ENCODE measurements around the gene KHDC4. TPM values are rescaled to one million over a fixed set of nuclear protein-coding genes. Genes with fewer than 3 reads are reported as not detected.

Gene KHDC4
- total RNA-seq, 1 donor from 2014 or later = 48.2 TPM

DNA sequence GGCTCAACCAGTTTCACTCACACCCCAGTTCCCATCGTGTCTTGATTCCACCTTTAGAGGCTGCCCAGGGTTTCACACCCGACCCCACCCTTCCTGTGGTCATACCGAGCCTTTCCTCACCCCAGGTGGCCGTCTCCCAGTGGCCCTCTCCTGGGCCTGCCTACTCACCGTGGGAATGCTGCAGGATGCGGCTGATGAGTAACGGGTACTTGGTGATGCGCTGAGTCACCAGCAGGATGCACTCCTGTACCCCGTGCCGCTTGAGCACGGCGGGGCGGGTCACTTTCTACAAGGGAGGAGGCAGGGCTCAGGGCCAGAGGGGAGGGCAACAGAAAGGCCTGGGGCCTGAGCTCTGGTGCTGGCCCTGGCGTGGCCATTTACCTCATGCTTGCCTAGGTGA, 27.7 kb upstream of the KHDC4 start:
- Histone ChIP-seq H3K9me3 (ENCODE audit: insufficient read depth, low read depth, low read length) (no peaks in the 10 kb centered on the region), H2AFZ (ENCODE audit: low read depth, low read length) (no peak overlapping the region), H3K4me1 (ENCODE audit: insufficient read depth, low read length) (peaks cover 27% of the 10 kb centered on the region), H3K79me2 (ENCODE audit: insufficient read depth, low read length) (peaks cover 59% of the 10 kb centered on the region), H3K4me3 (ENCODE audit: insufficient read depth, low read depth, low read length) (no peak overlapping the region), H3K9ac (ENCODE audit: low read length) (peak overlapping the region; percentile 79), H4K20me1 (ENCODE audit: insufficient read depth, low read length) (peaks cover 60% of the 10 kb centered on the region), H3K27ac (ENCODE audit: low read depth, low read length) (peak overlapping the region; percentile 95), H3K36me3 (ENCODE audit: insufficient read depth, low read length) (peaks cover 70% of the 10 kb centered on the region), H3K4me2 (ENCODE audit: low read length) (peak overlapping the region; percentile 76), H3K27me3 (ENCODE audit: insufficient read depth, low read length) (no peaks in the 10 kb centered on the region)
- H3K27ac Mint-ChIP-seq (ENCODE audit: unreplicated experiment) = peak overlapping the region; percentile 83
- no peaks in the 10 kb centered on the region for H3K27me3 Mint-ChIP-seq (ENCODE audit: low read depth, unreplicated experiment)
- H3K4me1 Mint-ChIP-seq (ENCODE audit: low read depth, unreplicated experiment) = peaks cover 20% of the 10 kb centered on the region
- TF ChIP-seq EZH2 (IDR thresholded peaks at IDR 0.05; ENCODE audit: insufficient read depth, low read length) = no peak
- TF ChIP-seq, protein P1, sequence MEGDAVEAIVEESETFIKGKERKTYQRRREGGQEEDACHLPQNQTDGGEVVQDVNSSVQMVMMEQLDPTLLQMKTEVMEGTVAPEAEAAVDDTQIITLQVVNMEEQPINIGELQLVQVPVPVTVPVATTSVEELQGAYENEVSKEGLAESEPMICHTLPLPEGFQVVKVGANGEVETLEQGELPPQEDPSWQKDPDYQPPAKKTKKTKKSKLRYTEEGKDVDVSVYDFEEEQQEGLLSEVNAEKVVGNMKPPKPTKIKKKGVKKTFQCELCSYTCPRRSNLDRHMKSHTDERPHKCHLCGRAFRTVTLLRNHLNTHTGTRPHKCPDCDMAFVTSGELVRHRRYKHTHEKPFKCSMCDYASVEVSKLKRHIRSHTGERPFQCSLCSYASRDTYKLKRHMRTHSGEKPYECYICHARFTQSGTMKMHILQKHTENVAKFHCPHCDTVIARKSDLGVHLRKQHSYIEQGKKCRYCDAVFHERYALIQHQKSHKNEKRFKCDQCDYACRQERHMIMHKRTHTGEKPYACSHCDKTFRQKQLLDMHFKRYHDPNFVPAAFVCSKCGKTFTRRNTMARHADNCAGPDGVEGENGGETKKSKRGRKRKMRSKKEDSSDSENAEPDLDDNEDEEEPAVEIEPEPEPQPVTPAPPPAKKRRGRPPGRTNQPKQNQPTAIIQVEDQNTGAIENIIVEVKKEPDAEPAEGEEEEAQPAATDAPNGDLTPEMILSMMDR (IDR thresholded peaks at IDR 0.05; ENCODE audit: insufficient read depth, low read depth, low read length) = peak; percentile 28
- no peak for FAIRE-seq
- no peaks in the 10 kb centered on the region for H3K9me3 Mint-ChIP-seq (ENCODE audit: unreplicated experiment)
- H3K4me3 Mint-ChIP-seq (ENCODE audit: unreplicated experiment) = peak overlapping the region; percentile 57
- DNase-seq (ENCODE audit: low read depth) = peak; percentile 96
- H3K36me3 Mint-ChIP-seq (ENCODE audit: low read depth, unreplicated experiment) = peaks cover 42% of the 10 kb centered on the region

DNA sequence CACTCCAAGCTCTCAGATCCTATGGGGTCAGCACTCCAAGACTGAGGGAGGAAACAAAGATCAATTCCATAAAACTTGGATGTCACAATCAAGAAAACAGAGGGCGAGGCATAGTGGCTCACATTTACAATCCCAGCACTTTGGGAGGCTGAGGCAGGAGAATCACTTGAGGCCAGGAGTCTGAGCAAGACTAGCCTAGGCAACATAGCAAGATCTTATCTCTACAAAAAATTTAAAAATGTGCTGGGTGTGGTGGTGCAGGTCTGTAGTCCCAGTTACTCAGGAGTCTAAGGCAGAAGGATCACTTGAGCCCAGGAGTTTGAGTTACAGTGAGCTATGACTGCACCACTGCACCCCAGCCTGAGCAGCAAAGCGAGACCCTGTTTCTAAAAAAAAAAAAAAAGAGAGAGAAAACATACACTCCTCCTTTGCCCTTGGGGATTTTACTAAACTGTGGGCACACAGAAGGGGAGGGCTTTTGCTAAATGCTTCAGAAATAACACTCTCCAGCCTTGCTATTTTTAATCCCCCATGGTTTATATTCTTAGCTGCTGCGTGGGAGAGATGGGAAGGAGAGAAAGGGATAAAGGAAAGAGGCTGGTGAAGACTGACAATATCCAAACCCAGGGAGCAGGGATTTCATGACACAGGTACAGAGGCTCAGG, 26.0 kb upstream of the KHDC4 start:
- Mint-ChIP-seq H3K4me3 (ENCODE audit: unreplicated experiment) (no peak overlapping the region), H3K9me3 (ENCODE audit: unreplicated experiment) (no peaks in the 10 kb centered on the region), H3K4me1 (ENCODE audit: low read depth, unreplicated experiment) (peaks cover 20% of the 10 kb centered on the region), H3K36me3 (ENCODE audit: low read depth, unreplicated experiment) (peaks cover 36% of the 10 kb centered on the region), H3K27ac (ENCODE audit: unreplicated experiment) (peak overlapping the region; percentile 53), H3K27me3 (ENCODE audit: low read depth, unreplicated experiment) (no peaks in the 10 kb centered on the region)
- peak overlapping the region; percentile 48 for H3K27ac ChIP-seq (ENCODE audit: low read depth, low read length)
- peaks cover 46% of the 10 kb centered on the region for H4K20me1 ChIP-seq (ENCODE audit: insufficient read depth, low read length)
- no peak overlapping the region for H3K4me3 ChIP-seq (ENCODE audit: insufficient read depth, low read depth, low read length)
- H3K9me3 ChIP-seq (ENCODE audit: insufficient read depth, low read depth, low read length) = no peaks in the 10 kb centered on the region
- H3K9ac ChIP-seq (ENCODE audit: low read length) = peak overlapping the region; percentile 39
- DNase-seq (ENCODE audit: low read depth) (no peak), FAIRE-seq (no peak)
- H3K27me3 ChIP-seq (ENCODE audit: insufficient read depth, low read length) = no peaks in the 10 kb centered on the region
- no peak for TF ChIP-seq EZH2 (IDR thresholded peaks at IDR 0.05; ENCODE audit: insufficient read depth, low read length)
- TF ChIP-seq, protein P1 (IDR thresholded peaks at IDR 0.05; ENCODE audit: insufficient read depth, low read depth, low read length) = no peak
- peaks cover 65% of the 10 kb centered on the region for H3K36me3 ChIP-seq (ENCODE audit: insufficient read depth, low read length)
- peaks cover 27% of the 10 kb centered on the region for H3K4me1 ChIP-seq (ENCODE audit: insufficient read depth, low read length)
- H3K4me2 ChIP-seq (ENCODE audit: low read length) = peak overlapping the region; percentile 17
- no peak overlapping the region for H2AFZ ChIP-seq (ENCODE audit: low read depth, low read length)
- peaks cover 44% of the 10 kb centered on the region for H3K79me2 ChIP-seq (ENCODE audit: insufficient read depth, low read length)

DNA sequence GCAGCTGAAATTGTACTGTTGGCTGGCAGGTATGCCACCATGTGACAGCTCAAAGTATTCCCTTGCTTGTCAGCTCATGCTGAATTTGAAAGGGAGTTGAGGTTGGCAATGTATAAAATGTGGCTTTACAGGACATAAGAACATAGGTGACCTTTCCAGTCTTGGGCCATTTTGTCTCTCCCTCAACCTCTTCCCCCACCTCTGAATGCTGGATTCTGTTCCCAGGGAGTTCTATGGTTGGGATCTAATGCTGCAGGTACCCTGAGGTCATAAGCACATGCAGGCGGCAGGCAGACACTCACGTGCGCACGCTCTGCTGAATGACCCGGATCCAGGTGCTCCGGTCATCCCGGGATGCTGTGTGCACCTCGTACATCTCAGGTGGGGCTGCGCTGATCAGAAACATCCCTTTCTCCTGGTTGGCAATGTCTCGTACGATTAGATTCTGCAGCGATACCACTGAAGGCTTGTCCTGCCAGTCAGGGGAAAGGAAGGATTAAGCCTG, 23.2 kb upstream of the KHDC4 start:
- H3K9ac ChIP-seq (ENCODE audit: low read length) = no peak overlapping the region
- Mint-ChIP-seq H3K27ac (ENCODE audit: unreplicated experiment) (no peak overlapping the region), H3K4me1 (ENCODE audit: low read depth, unreplicated experiment) (peaks cover 17% of the 10 kb centered on the region), H3K36me3 (ENCODE audit: low read depth, unreplicated experiment) (peaks cover 35% of the 10 kb centered on the region), H3K9me3 (ENCODE audit: unreplicated experiment) (no peaks in the 10 kb centered on the region), H3K4me3 (ENCODE audit: unreplicated experiment) (no peak overlapping the region), H3K27me3 (ENCODE audit: low read depth, unreplicated experiment) (no peaks in the 10 kb centered on the region)
- peaks cover 68% of the 10 kb centered on the region for H3K36me3 ChIP-seq (ENCODE audit: insufficient read depth, low read length)
- peaks cover 43% of the 10 kb centered on the region for H3K79me2 ChIP-seq (ENCODE audit: insufficient read depth, low read length)
- no peak overlapping the region for H3K27ac ChIP-seq (ENCODE audit: low read depth, low read length)
- DNase-seq (ENCODE audit: low read depth) (no peak), FAIRE-seq (no peak)
- no peak overlapping the region for H2AFZ ChIP-seq (ENCODE audit: low read depth, low read length)
- peaks cover 34% of the 10 kb centered on the region for H4K20me1 ChIP-seq (ENCODE audit: insufficient read depth, low read length)
- peaks cover 20% of the 10 kb centered on the region for H3K4me1 ChIP-seq (ENCODE audit: insufficient read depth, low read length)
- H3K9me3 ChIP-seq (ENCODE audit: insufficient read depth, low read depth, low read length) = no peaks in the 10 kb centered on the region
- TF ChIP-seq, protein P1 (IDR thresholded peaks at IDR 0.05; ENCODE audit: insufficient read depth, low read depth, low read length) = no peak
- no peak for TF ChIP-seq EZH2 (IDR thresholded peaks at IDR 0.05; ENCODE audit: insufficient read depth, low read length)
- no peak overlapping the region for H3K4me2 ChIP-seq (ENCODE audit: low read length)
- H3K4me3 ChIP-seq (ENCODE audit: insufficient read depth, low read depth, low read length) = no peak overlapping the region
- H3K27me3 ChIP-seq (ENCODE audit: insufficient read depth, low read length) = no peaks in the 10 kb centered on the region
